ENCODE data around the gene TOX4.

TOX4 gene

DNA sequence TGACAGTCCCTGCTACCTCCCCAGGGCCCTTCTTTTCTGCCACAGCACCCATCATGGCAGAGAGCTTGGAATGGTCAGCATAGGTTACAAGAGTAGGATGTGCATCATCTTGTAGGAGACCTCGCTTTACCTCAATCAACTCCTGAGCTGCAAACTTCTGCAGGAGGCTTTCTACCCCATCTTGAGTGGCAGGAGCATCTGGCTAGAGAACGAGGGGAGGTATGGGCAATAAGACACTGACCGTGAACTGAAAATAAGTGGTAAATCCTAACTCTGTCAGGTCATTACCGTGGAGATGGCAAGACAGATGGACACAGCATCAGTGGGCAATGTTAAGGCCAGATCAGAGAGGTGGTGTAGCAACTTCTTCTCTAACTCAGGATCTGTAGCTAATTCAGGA, 26.4 kb downstream of the TOX4 start:
- DNase-seq, result no peak

DNA sequence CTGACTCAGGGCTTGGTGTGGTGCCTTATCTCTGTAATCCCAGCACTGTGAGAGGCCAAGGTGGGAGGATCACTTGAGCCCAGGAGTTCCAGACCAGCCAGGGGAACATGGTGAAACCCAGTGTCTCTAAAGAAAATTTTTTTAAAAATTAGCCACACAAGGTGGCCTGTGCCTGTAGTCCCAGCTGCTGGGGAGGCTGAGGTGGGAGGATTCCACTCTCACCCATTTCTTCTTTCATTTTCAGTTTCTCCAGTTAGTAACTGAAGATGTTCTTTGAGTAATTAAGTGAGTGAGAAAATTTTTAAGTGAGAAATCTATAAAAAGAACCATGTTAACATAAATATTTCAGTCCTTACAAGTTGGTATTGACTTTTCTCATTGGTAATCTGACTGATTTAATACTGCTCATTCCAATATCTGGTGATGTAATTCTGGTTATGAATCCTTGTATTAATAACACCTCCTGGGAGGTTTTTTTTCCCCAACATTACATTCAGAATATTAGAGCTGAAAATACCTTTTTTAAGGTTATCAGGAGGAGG, 28.1 kb downstream of the TOX4 start:
- DNase-seq, result no peak

DNA sequence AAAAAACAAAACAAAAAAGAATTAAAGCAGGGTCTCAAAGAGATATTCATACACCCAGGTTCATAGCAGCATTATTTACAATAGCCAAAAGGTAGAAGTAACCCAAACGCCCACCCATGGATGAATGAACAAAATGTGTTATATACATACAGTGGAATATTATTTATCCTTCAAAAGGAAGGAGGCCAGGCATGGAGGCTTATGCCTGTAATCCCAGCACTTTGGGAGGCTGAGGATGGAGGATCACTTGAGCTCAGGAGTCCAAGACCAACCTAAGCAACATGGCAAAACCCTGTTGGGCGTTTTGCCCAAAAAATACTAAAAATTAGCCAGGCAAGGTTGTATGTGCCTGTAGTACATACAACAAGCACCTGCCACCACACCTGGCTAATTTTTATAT, 29.6 kb downstream of the TOX4 start:
- no peak for DNase-seq

DNA sequence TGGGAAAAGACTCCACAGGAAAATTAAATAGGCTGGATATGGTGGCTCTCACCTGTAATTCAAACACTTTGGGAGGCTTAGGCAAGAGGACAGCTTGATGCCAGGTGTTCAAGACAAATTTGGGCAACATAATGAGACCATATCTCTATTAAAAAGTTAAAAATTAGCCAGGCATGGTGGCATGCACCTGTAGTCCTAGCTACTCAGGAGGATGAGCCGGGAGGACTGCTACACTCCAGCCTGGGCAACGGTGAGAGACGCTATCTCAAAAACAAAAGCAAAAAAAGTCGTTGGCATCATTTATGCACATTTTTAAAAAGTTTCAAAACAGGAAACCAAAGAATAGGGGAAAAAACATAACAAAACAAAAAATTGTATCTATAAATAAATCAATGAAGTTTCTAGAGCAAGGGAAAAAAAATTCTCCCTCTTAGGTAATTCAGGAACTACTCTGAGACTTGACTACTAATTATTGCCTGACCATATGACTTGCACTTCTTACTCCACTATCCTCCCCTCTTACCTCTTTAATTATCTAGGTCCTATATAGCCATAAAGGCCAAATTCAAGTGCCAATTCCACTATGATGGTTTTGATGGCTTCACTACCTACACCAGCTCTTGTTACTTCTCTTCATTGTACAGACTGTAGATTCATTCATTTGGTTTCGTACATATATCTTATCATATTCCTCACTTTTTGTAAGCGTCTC, 32.6 kb downstream of the TOX4 start:
- DNase-seq, result no peak

DNA sequence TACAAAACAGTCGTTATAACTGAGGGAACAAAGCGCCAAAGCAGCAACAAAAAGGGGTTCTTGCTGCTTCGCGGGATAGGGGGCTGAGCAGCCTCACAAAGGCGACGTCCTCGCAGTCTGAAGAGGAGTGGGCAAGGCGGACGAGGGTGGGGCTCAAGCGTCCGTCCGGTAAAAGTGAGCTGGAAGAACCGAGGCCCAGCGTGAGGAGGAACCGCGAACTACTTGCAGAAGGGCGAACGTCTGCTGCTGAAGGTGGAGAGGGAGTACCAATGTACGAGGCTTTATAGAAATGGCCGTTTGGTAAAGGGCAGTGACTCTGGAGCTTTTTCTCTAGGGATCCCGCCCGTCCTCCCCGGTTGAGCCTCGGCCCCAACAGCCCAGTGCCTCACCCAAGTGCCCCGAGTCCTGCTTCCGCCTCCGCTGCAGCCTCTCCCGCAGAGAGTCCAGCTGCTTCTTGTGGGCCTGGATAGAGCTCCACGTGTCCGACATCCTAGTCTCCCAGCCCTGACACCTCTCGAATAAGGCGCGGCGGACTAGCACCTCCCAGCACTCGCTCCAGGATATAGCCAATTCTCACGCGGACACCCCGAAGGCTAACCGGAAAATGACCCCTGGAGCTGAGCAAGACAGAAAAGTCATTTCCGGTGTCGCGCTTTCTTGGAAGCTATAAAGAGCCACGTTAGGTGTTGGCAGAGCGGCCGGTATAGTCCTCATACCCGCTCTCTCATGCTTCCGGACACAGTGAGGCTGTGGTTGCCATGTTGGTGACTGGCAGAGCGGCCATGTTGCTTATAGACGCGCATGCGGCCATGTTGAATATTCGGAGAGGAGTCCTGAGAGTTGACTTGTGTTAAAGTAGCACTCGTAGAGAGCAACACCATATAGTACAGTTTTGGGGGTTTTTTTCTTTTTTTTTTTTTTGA, 34.0 kb downstream of the TOX4 start, which contains the start of gene METTL3:
METTL3 (minus strand) TSS at position 606 of the 923 bp plus-strand sequence; CDS start at position 489, 117 bp downstream.
- DNase-seq, result peak; percentile 92

DNA sequence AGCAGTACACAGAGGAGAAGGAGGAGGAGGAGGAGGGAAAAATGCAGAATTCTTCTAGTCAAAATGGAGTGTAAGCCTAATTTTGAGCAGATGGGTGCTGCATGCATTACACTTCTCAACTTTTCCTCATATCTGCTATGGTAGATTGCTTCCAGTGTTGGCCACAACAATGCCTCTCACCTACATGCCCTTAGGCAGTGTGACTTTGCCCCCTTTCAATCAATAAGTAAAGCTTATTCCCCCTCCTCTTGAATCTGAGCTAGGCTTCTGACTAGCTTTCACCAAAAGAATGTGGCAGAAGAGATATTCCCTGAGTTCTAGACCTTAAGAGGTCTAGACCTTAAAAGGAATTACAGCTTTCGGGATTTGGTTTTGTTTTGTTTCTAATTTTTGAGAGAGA, 37.3 kb downstream of the TOX4 start:
- DNase-seq, result no peak

DNA sequence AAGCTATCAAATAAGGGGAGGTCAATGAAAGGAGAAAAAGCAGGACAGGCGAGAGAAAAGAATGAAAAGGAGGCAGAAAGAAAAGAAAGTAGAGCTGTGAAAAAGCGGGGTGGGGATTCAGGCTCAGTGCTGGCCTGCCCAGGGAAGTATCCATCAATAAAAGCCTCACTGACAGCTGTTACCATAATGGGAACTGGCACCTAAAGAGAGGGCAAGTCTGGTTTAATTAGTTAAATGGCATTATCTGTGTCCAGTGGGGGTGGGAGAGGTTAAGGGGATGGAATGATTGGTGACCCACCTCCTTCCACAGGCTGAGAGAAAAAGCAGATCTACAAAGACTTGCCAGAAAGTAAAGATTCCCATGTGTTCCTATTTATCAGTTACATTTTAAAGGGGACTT, 41.7 kb downstream of the TOX4 start:
- no peak for DNase-seq

DNA sequence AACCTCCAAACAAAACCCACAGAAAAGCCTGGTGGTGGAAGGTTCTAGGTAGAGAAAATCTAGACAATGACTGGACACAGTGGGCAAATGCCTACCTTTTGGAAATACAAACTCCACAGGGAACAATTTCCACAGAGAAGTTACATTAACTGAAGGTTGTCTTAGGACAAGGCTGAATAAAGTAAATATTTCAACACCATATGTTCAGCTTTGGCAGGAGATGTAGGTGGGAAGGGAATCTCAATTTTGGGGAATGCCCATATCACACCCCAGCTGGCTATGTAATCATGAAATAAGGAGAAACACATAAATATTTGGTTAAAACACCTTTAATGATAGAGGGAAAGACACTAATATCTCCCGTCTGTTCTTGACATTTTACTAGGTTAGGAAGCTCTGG, 43.8 kb downstream of the TOX4 start:
- DNase-seq, result no peak

DNA sequence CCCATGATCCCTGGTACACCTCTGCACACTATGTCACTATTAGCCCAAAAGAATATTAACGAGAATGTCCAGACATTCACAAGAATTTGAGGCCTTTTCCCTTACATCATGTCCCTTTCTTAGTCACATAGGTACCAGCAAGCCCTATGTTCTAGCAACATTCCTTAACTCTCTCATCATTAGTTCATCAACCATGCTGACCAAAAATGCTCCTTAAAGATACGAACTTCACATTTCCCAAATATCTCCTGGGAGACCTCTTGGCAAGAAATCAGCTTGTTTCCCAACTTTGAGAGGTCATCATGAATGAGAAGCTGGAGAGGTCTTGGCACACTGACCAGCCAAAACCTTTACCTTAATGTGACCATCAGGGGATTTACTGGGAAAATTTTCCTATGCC, 44.5 kb downstream of the TOX4 start:
- no peak for DNase-seq

DNA sequence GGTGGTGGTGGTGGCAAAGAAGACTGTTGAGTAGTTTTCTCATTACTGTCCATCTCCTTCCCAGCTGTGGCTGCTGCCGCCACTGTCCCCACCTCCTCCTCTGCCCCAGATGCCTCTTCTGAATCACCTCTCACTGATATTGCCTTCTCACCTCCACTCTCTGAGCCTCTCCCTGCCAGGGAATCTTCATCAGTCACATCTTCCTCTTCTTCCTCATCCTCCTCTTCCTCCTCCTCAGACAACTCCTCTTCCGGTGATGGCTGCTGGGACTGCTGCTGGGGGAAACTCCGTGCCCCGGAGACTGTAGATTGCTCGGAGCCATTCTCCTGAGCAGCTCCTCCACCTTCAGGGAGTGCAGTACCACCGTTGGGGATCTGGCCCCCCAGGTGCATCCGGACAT, 46.2 kb downstream of the TOX4 start:
- no peak for DNase-seq

DNA sequence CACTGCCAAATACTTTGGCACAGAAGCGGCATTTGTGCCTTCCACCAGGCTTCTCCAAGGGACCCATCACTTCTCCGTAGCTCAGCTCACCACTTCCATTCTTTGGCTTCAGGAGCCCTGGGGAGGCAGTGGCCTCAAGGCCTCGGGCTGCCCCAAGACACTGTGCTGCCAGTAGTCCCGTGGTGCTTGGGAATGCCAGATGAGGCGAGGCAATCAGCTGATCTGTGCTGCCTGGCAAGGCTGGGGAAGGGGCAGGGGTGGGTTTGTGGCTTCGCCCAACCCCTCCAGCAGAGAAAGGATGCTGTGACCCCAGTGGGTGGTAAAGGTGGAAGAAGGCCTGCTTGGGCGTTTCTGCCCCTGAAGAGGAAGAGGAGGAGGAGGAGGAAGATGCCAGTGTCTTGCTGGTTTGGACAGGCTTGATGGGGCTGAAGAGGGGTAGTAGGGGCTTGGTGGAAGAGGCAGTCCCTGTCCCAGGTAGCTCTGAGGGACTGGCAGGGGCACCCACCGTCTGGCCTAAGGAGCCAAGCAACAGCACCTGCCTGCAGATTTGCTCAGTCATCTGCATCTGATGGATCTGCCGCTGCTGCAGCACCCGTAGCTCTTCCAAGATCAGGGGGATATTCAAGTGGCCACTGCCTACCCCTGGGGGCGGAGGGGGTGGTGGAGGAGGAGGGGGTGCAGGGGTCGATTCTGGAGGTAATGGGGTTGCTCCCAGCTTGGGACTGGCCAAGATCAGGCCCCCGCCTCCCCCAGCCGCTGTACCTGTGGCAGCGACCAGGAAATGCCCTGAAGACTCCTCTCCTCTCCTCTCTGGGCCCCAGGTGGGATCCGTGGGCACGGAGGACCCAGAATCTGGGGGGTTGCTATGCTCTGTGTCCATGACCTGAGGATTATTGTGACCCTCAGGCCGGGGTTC, 47.8 kb downstream of the TOX4 start:
- no peak for DNase-seq

DNA sequence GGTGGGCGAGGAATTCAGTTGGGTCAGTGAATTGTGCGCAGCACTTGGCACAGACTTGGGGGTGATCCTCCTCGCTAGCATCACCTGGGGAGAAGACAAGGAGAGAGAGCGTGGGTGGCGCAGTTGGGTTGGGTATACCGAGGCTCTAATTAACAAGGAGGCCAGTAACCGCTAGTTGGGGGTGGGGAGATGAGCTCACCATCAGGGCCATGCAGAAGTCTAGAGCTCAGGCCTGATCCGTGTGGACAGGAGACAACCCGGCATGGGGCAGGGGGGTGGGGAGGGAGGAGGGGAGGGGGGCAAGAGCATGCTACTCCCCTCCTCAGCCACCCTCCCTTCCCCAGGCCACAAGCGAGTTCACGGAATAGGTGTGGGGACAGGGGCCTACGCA, 48.6 kb downstream of the TOX4 start:
- no peak for DNase-seq

DNA sequence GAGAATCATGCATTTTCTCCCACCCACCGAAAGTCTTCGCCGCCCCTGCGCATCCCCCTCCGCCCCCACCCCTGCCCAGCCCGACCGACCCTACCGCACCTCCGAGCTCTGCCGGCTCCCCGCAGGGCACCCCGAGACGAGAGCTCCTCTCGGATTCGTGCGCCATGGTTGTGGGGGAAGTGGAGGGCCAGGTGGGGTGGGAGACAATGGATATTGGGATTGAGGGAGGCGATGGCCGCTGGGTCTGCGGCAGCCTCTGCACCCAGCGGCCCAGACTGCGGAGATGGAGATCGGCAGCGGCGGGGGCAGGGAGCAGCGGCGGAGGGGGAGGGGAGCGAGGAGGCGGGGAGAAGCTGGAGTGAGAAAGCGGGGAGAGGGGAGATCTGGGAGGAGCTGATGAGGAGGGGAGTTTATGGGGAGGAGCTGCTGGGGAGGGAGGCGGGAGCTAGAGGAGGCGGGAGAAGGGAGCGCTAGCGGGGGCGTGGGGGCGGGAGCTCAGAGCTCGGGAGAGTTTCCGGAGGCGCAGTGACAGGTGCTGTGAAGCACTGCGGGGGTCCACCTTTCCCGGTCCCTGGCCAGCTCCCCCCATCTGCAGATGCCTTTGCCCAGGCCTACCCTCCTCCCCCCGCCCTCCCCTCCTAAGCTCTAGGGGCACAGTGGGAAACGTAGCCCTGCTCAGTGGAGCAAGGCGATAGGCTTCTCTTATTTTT, 49.1 kb downstream of the TOX4 start, which contains the start of gene SALL2:
SALL2 (minus strand) TSS at position 385 of the 710 bp plus-strand sequence; CDS start at position 166, 219 bp downstream.
- peak; percentile 78 for DNase-seq

DNA sequence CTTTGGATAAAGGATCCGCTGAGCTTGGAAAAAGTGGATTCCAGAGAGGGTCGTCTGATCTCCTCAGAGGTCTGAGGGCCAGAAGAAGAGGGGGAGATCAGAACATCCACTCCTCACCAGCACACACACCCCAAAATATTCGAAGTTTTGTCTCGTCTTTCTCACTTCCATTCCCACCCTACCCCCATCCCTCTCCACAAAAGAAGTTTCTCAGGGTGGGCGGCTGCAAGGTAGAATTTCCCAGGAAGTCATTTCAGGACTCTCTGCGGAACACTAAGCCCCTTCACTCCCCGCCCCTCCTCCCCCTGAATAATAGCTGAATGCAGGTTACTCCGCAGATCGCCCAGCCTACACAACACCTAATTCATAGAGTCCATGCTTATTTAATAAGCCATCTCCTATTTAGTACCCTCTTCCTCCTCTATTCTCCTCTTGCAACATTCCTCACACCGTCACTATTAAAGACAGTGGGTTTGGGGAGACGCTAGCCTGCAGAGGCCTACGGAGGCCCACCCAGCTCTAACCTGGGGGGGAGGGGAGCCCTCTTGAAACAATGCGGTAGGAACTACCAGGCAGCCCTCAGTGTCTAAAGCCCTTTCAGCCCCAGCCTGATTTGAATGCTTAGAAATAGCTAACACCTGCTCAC, 49.8 kb downstream of the TOX4 start:
- DNase-seq, result peak; percentile 58

DNA sequence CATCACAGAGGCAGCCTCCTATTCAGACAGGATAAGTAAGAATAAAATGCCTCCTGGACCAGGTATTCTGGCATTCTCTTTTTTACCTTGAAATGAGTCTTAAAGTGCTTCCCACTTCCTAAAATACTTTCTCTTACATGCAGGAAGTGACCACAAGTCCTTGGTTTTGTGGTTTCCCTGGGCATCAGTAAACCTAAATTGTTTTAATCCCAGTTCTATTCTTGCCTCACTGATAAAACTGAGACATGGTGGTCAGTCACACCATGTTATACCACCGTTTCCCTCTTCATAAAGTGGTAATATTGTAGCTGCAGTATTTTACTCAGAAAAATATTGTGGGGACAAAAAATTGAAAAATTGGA, 50.3 kb downstream of the TOX4 start:
- DNase-seq, result no peak

DNA sequence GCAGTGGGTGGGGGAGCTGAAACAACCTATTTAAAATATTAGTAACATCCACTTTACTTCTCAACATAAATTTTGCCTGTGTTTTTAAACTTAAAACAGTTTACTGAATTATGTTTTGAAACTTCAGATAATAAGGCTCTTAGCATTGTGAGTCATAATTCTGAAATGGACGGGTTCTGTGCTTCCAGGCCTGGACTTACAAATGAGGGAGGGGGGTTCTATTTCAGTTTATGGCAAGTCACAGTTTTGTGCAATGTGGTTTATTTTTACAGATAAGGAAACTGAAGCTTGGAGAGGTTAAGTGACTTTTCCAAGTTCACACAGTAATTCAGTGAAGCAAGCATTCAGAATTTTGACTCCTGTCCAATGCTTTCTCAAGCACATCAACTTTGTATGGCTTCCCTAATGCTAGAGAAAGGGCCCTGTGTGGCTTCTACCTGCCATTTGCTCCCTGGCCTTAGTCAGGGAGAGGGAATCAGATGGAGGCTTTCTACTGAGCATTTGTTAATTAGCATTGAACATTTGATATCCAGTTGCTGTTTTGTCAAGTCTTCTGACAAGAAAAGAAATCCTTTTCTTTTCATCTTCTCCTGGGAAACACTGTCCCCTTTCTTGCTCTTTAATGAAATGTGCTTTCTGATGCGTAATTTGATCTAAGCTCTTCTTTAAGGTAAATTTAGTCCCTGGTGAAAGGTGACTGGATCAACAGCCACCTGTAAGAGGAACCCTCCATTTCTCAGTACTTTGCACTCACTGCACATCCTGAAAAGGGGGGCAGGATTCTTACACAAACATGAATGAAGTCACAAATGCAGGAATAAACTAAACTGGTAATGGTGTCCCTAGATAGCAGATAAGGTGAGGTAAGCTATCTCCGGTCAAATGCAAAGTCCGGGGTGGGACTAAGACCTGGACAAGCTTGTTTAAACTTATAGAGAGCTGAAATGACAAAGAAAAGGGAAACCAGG, 51.7 kb downstream of the TOX4 start:
- no peak for DNase-seq

DNA sequence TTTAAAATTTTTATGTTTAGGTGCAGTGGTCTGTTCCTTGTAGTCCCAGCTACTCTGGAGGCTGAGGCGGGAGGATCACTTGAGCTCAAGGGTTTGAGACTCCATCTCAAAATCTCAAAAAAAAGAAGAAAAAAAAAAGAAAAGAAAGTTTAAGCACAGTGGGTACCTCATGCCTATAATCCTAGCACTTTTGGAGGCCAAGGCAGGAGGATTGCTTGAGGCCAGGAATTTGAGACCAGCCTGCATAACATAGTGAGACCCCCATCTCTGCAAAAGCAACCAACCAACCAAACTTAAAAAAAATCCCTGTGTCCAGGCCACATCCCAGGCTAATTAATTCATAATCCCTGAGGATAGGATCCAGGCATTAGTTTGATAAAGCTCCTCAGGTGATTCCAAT, 52.5 kb downstream of the TOX4 start:
- no peak for DNase-seq

DNA sequence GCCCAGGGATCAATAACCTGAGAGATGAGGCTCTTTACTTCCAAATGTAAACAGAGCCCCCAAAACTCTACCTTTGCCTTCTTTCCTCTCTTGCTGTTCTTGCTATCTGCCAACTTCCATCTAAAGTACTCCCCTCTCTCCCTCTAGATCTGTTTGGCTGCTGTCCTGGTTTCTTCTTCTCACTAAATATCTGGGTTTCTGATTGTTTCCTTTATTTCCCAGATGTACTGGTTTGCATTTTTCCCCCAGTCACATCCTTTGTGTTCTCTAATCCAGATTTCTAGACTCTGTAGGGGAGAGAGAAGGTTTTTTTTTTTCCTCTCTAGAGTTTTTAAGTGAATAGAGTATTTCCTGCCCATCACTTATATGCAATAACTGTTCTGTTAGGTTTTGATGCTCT, 56.3 kb downstream of the TOX4 start:
- DNase-seq, result no peak

DNA sequence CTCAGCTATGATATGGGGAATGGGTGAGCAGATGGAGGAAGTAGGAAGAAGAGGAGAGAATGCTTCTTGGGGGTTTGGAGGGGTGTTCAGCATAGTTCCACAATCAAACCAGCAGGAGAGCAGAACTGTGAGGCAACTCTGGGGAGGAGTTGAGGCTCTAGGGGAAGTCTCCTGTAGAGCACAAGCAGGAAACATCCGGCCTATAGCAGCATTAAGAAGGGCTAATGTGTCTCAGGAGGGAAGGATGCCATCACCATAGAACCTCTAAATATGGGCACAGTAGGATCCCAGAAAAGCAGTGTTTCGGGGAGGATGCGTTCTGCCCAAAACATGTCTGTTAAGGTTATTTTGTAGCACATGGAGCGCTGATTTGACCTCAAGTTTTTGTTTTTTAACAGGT, 57.6 kb downstream of the TOX4 start:
- DNase-seq, result no peak

Measured in activated CD8-positive, alpha-beta memory T cell treated with anti-CD3 and anti-CD28 coated beads for 24 hours (primary cell).